GM12801 (cell line): ENCODE data around the gene CDKAL1.

Experiments
- TF ChIP-seq, protein P1 (sequence below): IDR thresholded peaks from one replicate; pipeline ENCODE4 v1.5.1; 2011; ENCODE audit warnings: control low read depth; ENCODE audit not compliant: insufficient read length; ENCODE audit errors: extremely low read depth

The CDKAL1 gene

DNA sequence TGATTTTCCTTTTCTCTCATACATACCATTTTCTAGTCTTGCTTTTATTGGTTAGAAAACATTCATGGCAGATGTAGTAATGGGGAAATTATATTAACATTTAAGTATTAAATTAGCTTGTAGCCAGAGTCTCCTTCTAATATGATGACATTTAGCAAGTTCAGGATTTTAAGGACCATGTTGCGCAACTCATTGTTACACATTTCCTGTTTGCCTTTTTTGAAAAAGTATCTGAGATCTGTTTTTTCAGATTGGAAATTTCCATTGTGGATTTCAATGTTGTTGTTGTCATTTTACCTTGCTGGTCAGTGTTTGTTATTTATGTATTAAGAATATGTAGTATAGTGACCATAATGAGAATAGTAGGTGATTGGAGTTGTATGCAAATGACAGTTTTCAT, 38.7 kb downstream of the CDKAL1 start:
- TF ChIP-seq, protein P1, sequence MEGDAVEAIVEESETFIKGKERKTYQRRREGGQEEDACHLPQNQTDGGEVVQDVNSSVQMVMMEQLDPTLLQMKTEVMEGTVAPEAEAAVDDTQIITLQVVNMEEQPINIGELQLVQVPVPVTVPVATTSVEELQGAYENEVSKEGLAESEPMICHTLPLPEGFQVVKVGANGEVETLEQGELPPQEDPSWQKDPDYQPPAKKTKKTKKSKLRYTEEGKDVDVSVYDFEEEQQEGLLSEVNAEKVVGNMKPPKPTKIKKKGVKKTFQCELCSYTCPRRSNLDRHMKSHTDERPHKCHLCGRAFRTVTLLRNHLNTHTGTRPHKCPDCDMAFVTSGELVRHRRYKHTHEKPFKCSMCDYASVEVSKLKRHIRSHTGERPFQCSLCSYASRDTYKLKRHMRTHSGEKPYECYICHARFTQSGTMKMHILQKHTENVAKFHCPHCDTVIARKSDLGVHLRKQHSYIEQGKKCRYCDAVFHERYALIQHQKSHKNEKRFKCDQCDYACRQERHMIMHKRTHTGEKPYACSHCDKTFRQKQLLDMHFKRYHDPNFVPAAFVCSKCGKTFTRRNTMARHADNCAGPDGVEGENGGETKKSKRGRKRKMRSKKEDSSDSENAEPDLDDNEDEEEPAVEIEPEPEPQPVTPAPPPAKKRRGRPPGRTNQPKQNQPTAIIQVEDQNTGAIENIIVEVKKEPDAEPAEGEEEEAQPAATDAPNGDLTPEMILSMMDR, result no peak

DNA sequence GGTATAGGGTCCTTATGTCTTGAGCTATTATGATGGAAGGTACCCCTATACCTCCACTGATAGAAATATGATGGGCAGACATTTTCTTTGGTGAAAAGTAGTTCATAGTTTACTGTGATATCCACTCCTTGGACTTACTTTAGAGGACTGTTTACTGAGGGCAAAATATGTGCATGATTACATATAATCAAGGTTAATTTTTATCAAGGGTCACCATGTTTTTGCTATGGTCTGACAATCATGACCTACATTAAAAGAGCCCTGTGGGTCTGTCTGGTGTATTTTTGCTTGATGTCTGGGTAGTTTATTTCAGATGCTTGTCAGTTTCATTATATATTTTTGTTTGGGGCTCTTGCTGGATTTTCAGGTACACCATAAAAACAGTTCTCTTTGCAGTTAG, 40.1 kb downstream of the CDKAL1 start:
- TF ChIP-seq, protein P1, result no peak

DNA sequence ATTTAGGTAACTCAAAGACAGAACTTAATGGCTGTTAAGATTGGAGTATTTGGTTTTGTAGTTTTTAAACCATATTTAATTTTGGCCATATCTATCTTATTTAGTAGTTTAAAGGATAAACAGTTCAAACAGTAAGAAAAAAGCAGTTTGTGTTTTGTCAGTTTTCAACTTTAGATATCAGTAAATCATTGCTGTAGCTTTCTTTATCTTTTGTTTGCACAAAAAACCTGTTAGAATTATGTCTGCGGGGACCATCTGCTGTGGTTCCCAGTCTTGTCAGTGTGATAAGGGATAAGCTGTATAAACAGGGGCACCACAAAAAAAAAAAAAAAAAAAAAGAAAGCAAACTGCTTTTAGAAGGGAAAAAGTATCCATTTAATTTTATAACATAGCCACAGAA, 40.9 kb downstream of the CDKAL1 start:
- TF ChIP-seq, protein P1, result no peak

GRCh38 chr6:20575704-20576451, 41.6 kb downstream of the CDKAL1 start:
- TF ChIP-seq, protein P1, result no peak

DNA sequence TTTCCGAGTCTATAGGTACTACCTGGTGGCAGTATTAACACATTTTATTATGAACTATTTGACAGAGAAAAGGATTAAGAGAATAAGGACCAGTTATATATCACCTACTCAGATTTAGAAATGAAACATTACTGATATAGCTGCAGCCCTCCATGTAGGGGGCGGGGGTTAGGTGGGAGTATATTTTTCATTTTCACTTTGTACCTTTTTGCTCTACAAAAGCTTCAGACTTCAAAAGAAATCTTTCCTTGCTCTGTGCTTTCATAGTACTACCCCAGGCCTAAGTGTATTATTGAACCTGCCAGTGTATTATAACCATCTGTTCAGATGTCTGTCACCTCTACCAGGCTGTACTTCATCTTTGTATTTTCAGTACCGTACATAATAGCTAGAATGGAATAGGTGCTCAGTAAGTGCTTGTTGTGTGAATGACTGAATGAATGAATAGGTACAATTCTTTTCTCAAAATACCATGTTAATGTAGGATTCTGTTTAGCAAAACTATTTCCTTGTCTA, 43.0 kb downstream of the CDKAL1 start:
- TF ChIP-seq, protein P1, result no peak

DNA sequence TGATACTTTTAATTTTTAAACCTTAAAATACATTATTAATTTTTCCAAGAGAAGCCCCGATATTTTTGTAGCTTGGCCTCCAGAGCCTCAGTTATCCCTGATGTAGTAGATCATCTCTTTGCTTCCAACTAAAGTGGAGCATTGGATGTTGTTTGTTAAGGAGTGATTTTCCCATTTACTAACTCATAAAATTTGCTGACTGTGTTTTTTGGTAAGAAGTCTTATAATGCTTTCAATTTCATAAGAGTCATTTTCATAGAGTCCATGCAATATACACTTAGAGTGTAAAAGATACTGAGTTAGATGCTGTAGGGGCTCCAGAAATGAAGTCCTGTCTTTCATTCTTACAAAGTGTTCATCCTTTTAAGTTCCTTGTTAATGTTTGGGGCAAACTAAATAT, 46.8 kb downstream of the CDKAL1 start:
- TF ChIP-seq, protein P1, result no peak

DNA sequence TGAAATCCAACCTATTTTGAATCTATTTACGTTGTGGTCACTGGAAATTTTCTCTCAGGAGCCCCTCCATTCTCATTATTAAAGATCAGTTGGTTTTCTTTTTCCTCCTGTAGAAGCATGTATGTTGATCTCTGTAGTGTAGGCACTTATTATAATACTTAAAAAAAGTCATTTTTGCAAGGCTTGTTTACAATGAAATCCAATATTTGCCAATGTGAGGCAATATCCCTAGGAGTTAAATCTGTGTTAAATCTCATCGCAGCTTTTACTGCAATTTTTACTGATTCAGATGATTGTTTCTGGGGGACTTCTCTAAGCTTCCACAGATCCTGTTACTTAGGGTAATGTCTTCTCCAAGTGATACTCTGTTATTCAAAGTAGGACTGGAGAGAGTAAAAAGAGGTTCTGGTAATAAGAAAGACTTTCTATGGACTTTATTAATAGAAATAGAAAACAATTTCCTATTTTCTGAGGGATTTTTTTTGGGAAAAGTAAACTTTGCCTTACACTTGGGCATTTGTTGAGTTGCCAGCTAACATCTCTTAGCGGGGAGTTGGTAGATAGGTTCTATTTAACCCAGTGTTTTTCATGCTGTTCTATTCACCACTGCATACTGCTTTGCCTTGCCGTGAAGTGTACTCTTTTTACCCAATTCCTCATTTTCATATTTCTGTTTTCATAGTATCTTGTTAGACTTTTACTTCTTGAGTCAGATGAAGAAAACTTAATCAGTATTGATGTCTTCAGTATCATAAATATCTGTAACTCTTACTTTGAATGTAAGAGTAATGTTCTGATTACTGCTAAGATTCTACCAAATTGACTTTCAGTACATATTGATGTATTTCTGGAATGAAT, 48.6 kb downstream of the CDKAL1 start:
- TF ChIP-seq, protein P1, result no peak
